ENCODE results near the gene KCNN4. TPM values are rescaled to one million over a fixed set of nuclear protein-coding genes. Genes with fewer than 3 reads are reported as not detected.

Gene KCNN4
- total RNA-seq, 1 donor from 2014 or later: not detected

- no peak overlapping the region for H3K4me2 ChIP-seq
- H4K20me1 ChIP-seq (ENCODE audit: low read depth): no peaks in the 10 kb centered on the region
- no peaks in the 10 kb centered on the region for H3K9me3 ChIP-seq (ENCODE audit: low read depth)
- H3K4me1 ChIP-seq: peaks cover 4% of the 10 kb centered on the region
- Mint-ChIP-seq H3K4me1 (peaks cover 5% of the 10 kb centered on the region), H3K4me3 (no peak overlapping the region), H3K9me3 (no peaks in the 10 kb centered on the region), H3K27me3 (ENCODE audit: insufficient read depth, low read depth) (peaks cover 4% of the 10 kb centered on the region), H3K36me3 (no peaks in the 10 kb centered on the region), H3K27ac (no peak overlapping the region)
- H3K9ac ChIP-seq: no peak overlapping the region
- TF ChIP-seq EZH2 (IDR thresholded peaks at IDR 0.05) (no peak), EZH2phosphoT487 (IDR thresholded peaks at IDR 0.05) (no peak), CTCF (IDR thresholded peaks at IDR 0.05) (no peak)
- no peak overlapping the region for H3K4me3 ChIP-seq
- DNase-seq (ENCODE audit: low spot score): no peak
- no peaks in the 10 kb centered on the region for H3K79me2 ChIP-seq (ENCODE audit: low read depth)
- no peaks in the 10 kb centered on the region for H3K27me3 ChIP-seq
- H3F3A ChIP-seq (ENCODE audit: low read depth): no peaks in the 10 kb centered on the region
- H3K27ac ChIP-seq: no peak overlapping the region
- H2AFZ ChIP-seq (replicated peaks): no peak overlapping the region
- no peaks in the 10 kb centered on the region for H3K36me3 ChIP-seq
These were observed 60.9 kb downstream of the KCNN4 start for GRCh38 chr19:43719918-43720317.

GRCh38 chr19:43719378-43719868, 61.4 kb downstream of the KCNN4 start:
- Histone ChIP-seq H3F3A (ENCODE audit: low read depth) (no peaks in the 10 kb centered on the region), H3K9ac (no peak overlapping the region), H2AFZ (replicated peaks) (no peak overlapping the region), H3K9me3 (ENCODE audit: low read depth) (no peaks in the 10 kb centered on the region), H3K27ac (no peak overlapping the region), H3K4me1 (peaks cover 4% of the 10 kb centered on the region), H3K36me3 (no peaks in the 10 kb centered on the region), H3K27me3 (no peaks in the 10 kb centered on the region), H4K20me1 (ENCODE audit: low read depth) (no peaks in the 10 kb centered on the region), H3K4me2 (no peak overlapping the region), H3K79me2 (ENCODE audit: low read depth) (no peaks in the 10 kb centered on the region), H3K4me3 (no peak overlapping the region)
- Mint-ChIP-seq H3K36me3 (no peaks in the 10 kb centered on the region), H3K9me3 (no peaks in the 10 kb centered on the region), H3K4me3 (no peak overlapping the region), H3K27ac (no peak overlapping the region), H3K27me3 (ENCODE audit: insufficient read depth, low read depth) (peaks cover 4% of the 10 kb centered on the region), H3K4me1 (peaks cover 5% of the 10 kb centered on the region)
- DNase-seq (ENCODE audit: low spot score): no peak
- TF ChIP-seq EZH2phosphoT487 (IDR thresholded peaks at IDR 0.05): no peak
- TF ChIP-seq EZH2 (IDR thresholded peaks at IDR 0.05): no peak
- no peak for TF ChIP-seq CTCF (IDR thresholded peaks at IDR 0.05)

- H3F3A ChIP-seq (ENCODE audit: low read depth): no peaks in the 10 kb centered on the region
- no peak overlapping the region for H2AFZ ChIP-seq (replicated peaks)
- no peaks in the 10 kb centered on the region for H3K36me3 ChIP-seq
- no peak overlapping the region for H3K4me3 ChIP-seq
- H3K36me3 Mint-ChIP-seq: no peaks in the 10 kb centered on the region
- H3K4me1 ChIP-seq: peaks cover 4% of the 10 kb centered on the region
- H3K27ac ChIP-seq: no peak overlapping the region
- H3K27me3 ChIP-seq: no peaks in the 10 kb centered on the region
- H3K79me2 ChIP-seq (ENCODE audit: low read depth): no peaks in the 10 kb centered on the region
- H3K9me3 Mint-ChIP-seq: no peaks in the 10 kb centered on the region
- H3K4me1 Mint-ChIP-seq: peaks cover 5% of the 10 kb centered on the region
- TF ChIP-seq CTCF (IDR thresholded peaks at IDR 0.05): no peak
- no peak for TF ChIP-seq EZH2phosphoT487 (IDR thresholded peaks at IDR 0.05)
- peaks cover 4% of the 10 kb centered on the region for H3K27me3 Mint-ChIP-seq (ENCODE audit: insufficient read depth, low read depth)
- H3K4me2 ChIP-seq: no peak overlapping the region
- no peak overlapping the region for H3K27ac Mint-ChIP-seq
- H3K4me3 Mint-ChIP-seq: no peak overlapping the region
- H4K20me1 ChIP-seq (ENCODE audit: low read depth): no peaks in the 10 kb centered on the region
- H3K9ac ChIP-seq: no peak overlapping the region
- DNase-seq (ENCODE audit: low spot score): no peak
- no peaks in the 10 kb centered on the region for H3K9me3 ChIP-seq (ENCODE audit: low read depth)
These were observed 62.0 kb downstream of the KCNN4 start for GRCh38 chr19:43718627-43719377.

Other genes with a start within 250 kb of the KCNN4 start
- not detected in 2 replicates for gene ZNF575, start 247.8 kb downstream of the KCNN4 start, total RNA-seq (ENCODE audit: low replicate concordance)
- gene XRCC1, start 205.4 kb downstream of the KCNN4 start, total RNA-seq (ENCODE audit: low replicate concordance): 33.8 and 88.8 TPM in 2 replicates
- gene PINLYP, start 205.2 kb downstream of the KCNN4 start, total RNA-seq (ENCODE audit: low replicate concordance): 4.0 and 8.6 TPM in 2 replicates
- gene IRGQ, start 184.8 kb downstream of the KCNN4 start, total RNA-seq (ENCODE audit: low replicate concordance): 27.4 and 31.5 TPM in 2 replicates
- 6.8 and 9.0 TPM in 2 replicates for gene ZNF576, start 184.4 kb downstream of the KCNN4 start, total RNA-seq (ENCODE audit: low replicate concordance)
- gene SRRM5, start 168.9 kb downstream of the KCNN4 start, total RNA-seq (ENCODE audit: low replicate concordance): 0.25 TPM in 1 of 2 replicates, not detected in the other
- 18.5 and 57.7 TPM in 2 replicates for gene ZNF428, start 161.3 kb downstream of the KCNN4 start, total RNA-seq (ENCODE audit: low replicate concordance)
- gene CADM4, start 141.1 kb downstream of the KCNN4 start, total RNA-seq (ENCODE audit: low replicate concordance): 7.7 and 28.6 TPM in 2 replicates
- 12.9 and 36.5 TPM in 2 replicates for gene PLAUR, start 110.8 kb downstream of the KCNN4 start, total RNA-seq (ENCODE audit: low replicate concordance)
- not detected in 2 replicates for gene IRGC, start 64.9 kb downstream of the KCNN4 start, total RNA-seq (ENCODE audit: low replicate concordance)
- 33.1 and 33.4 TPM in 2 replicates for gene SMG9, start 26.0 kb downstream of the KCNN4 start, total RNA-seq (ENCODE audit: low replicate concordance)
- gene LYPD5, start 21.5 kb upstream of the KCNN4 start, total RNA-seq (ENCODE audit: low replicate concordance): 0.12 TPM in 1 of 2 replicates, not detected in the other
- 13.4 and 19.8 TPM in 2 replicates for gene ZNF283, start 46.3 kb upstream of the KCNN4 start, total RNA-seq (ENCODE audit: low replicate concordance)
- 4.9 and 5.2 TPM in 2 replicates for gene ZNF404, start 103.0 kb upstream of the KCNN4 start, total RNA-seq (ENCODE audit: low replicate concordance)
- gene ZNF45, start 154.3 kb upstream of the KCNN4 start, total RNA-seq (ENCODE audit: low replicate concordance): 13.1 and 16.1 TPM in 2 replicates
- 12.2 and 14.0 TPM in 2 replicates for gene ZNF221, start 170.3 kb upstream of the KCNN4 start, total RNA-seq (ENCODE audit: low replicate concordance)
- gene ZNF155, start 203.2 kb upstream of the KCNN4 start, total RNA-seq (ENCODE audit: low replicate concordance): 13.5 and 20.2 TPM in 2 replicates
- 3.9 and 4.7 TPM in 2 replicates for gene ZNF230, start 222.0 kb upstream of the KCNN4 start, total RNA-seq (ENCODE audit: low replicate concordance)
- gene ZNF222, start 244.4 kb upstream of the KCNN4 start, total RNA-seq (ENCODE audit: low replicate concordance): 8.0 and 12.9 TPM in 2 replicates

Data from neural progenitor cell (in vitro differentiated cells).